Stimulated activated naive CD4-positive, alpha-beta T cell treated with Interleukin-2 at 50 U/mL for 16 hours (primary cell): Measurements from ENCODE around the gene GSAP.
"Not testable (repeated sequence)": the region's sequence is repeated elsewhere in the genome, so short reads cannot be mapped to it uniquely, and the experiment has no call there.

Source experiments
- DNase-seq: peaks from one replicate; lab custom pipeline; 2025; lab: John Stamatoyannopoulos, UW

GSAP gene

GRCh38 chr7:77354914-77355313 lies 61.2 kb downstream of the GSAP start:
- DNase-seq: no peak

DNA sequence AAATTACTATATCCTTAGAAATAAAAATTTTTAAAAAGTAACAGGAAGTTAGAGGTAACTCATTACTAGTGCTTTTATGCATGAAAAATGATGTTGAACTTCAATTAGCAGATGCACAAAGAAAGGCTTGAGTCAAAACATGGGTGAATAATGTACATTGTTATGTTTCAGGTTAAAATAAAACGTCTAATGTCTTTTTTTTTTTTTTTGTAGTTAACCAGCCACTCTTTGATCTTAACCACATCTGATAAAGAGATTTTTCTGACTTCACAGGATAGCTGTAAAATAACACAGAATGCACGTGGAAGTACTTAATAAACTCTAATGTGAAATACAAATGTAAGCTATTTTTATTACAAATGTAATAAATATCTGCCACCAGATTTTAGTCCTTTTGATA lies 61.7 kb downstream of the GSAP start:
- no peak for DNase-seq

DNA sequence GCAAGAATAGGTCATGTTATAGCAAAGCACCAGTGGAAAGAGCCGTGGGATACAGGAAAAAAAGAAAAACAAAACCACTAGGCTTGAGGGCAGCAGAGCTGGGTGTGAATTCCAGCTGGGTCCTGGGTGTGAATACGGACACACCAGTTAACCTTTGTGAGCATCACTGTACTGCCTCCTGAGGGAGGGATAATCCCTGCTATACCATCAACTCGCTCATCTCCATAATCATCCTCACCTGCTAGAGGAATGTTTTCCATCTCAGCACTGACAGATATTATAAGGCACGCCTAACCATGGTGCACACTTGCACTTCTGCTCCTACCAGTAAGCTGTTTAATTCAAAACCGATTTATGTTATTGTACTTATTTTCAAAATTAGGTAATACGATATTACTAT lies 62.2 kb downstream of the GSAP start:
- DNase-seq: no peak

DNA sequence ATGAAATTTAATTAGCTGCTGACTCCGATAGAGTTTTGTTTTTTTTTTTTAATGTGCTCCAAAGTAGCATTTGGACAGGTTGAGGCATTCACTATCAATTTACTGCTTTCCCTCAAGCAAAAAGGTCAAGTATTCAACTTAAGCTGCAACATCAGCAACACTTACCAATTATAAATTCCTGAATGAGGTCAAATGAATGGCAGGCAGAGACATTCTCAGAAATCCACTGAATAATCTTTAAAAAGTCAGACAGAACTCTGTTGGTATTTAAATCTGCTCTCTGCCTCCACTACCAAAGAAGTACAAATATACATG lies 62.8 kb downstream of the GSAP start:
- no peak for DNase-seq

- no peak for DNase-seq
Observed at GRCh38 chr7:77352665-77353406, 63.3 kb downstream of the GSAP start.

- peak; percentile 21 for DNase-seq
Observed at GRCh38 chr7:77351539-77352004, 64.6 kb downstream of the GSAP start.

- no peak for DNase-seq
Observed at GRCh38 chr7:77349141-77349540, 67.0 kb downstream of the GSAP start.

DNA sequence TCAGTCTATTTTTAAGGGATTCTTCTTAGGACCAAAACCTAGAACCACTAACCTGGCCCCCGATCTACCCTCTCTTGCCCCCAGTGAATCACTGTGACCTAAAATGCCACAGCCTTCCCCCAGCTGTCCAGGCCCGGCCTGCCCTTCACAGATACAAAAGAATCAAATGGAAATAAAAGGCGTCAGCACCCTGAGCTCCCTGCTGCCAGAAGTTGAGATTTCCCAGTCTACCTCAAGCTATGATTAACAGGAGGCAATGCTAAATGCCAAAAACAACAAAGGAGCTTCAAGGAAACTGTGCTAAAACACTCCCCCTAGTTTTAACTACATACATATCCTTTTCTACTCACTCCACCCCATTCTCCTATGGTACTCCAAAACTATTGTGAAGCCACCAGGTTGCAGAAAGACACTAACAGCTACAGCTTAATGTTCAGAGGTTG lies 67.8 kb downstream of the GSAP start:
- DNase-seq: no peak

DNA sequence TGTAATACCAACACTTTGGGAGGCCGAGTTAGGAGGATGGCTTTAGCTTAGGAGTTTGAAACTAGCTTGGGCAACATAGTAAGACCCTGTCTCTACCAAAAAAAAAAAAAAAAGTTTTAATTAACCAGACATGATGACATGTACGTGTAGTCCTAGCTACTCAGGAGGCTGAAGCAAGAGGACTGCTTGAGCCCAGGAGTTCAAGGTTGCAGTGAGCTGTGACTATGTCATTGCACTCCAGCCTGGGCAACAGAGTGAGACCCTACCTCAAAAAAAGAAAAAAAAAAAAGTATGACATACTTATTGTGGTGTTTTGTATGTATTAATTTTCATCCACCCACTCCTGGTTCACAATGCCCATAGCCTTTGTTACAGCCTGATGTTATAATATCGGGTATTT lies 69.7 kb downstream of the GSAP start:
- no peak for DNase-seq

DNA sequence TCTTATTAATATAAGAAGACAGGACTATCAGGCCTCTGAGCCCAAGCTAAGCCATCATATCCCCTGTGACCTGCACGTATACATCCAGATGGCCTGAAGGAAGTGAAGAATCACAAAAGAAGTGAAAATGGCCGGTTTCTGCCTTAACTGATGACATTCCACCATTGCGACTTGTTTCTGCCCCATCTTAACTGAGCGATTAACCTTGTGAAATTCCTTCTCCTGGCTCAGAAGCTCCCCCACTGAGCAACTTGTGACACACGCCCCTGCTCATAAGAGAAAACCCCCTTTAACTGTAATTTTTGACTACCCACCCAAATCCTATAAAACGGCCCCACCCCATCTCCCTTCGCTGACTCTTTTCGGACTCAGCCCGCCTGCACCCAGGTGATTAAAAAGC lies 70.7 kb downstream of the GSAP start:
- not testable (repeated sequence) for DNase-seq

- no peak for DNase-seq
Observed at GRCh38 chr7:77339726-77340125, 76.4 kb downstream of the GSAP start.

GRCh38 chr7:77338883-77339629 lies 77.1 kb downstream of the GSAP start:
- DNase-seq: no peak

GRCh38 chr7:77338260-77338659 lies 77.9 kb downstream of the GSAP start:
- no peak for DNase-seq

DNA sequence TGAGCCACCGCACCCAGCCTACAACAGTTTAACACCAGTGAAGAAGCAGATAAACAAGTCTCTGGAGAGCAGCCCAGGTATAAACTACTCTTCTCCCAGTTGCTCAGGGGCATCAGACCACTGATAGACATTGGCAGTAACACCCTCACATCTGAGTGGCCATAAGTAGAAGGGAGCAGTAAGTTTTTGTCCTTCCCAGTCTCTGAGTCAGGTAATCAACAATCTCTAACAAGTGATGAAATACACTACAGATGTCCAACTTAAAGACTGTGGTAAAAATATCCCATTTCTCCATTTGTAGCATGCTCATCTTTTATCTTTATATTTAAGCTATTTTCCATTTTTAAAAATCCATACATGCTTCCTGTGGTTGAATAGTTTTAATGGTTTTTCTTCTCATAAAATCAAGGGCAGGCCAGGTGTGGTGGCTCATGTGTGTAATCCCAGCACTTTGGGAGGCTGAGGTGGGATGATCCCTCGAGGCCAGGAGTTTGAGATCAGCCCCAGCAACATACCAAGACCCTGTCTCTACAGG lies 78.6 kb downstream of the GSAP start:
- no peak for DNase-seq

- DNase-seq: no peak
Observed at GRCh38 chr7:77335581-77335980, 80.6 kb downstream of the GSAP start.

DNA sequence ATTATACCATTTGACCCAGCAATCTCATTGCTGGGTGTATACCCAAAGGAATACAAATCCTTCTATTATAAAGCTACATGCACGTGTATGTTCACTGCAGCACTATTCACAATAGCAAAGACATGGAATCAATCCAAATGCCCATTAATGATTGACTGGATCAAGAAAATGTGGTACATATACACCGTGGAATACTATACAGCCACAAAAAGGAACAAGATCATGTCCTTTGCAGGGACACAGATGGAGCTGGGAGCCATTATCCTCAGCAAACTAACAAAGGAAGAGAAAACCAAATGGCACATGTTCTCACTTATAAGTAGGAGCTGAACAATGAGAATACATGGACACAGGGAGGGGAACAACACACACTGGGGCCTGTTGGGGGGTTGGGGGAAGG lies 82.1 kb downstream of the GSAP start:
- not testable (repeated sequence) for DNase-seq

DNA sequence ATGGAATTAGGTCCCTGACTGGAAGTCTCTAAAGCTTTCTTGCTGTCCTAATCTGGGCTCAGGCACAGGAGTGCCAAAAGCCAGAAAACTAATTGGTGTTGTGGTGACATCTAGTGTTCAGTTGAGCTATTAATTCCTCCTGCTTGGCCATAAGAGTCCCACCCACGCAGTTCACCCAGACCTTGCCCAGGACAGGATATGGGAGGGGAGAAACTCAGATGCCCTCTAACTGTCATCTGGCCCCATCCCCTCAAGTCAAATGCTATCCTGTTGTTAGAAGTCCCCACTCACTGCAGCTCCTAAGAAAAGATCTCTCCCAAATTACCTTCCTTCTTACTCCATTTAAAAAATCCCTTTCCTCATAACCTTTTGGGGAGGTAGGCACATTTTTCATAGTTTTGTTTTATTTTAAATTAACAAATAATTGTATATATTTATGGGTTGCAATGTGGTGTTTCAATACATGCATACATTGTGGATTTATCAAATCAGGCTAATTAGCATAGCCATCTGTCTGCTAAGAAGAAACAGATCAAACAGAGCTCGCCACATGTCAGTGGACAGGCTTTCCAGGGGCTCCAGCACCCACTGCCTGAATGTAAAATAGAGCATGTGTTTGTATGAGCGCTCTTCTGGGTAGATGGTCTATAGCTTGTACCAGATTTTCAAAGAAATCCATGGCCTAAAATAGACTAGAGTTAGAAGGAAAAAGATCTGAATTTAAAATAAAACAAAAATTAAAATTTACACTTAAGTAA lies 84.0 kb downstream of the GSAP start:
- DNase-seq: peak; percentile 15

GRCh38 chr7:77330169-77330882 lies 85.8 kb downstream of the GSAP start:
- no peak for DNase-seq

DNA sequence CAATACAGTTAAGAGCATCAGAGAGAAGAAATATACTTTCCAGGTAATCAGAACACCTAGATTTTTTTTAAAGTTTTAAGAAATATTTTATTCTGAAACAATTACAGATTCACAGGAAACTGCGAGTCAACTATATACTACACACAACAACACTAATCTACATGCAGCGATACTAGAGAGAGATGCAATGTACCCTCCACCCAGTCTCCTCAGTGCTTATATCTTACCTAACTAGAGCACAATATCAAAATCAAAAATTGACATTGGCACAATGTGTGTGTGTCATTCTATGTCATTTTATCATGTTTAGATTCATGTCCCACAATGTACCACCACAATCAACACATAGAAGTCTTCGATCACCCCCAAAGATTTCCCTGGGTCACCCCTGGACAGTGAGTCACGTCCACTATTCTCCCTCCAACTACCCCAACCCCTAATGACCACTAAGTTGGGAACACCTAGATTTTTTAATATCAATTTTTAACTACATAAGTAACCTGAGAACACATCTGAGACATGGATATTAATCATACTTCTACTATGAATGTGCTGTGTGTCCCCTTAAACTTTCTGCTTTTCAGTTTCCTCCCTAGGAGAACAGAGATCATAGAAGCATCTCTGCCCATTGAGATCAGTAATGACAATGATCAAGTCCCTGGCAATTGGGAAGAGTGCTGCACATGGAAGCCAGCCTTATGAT lies 86.5 kb downstream of the GSAP start:
- DNase-seq: no peak

DNA sequence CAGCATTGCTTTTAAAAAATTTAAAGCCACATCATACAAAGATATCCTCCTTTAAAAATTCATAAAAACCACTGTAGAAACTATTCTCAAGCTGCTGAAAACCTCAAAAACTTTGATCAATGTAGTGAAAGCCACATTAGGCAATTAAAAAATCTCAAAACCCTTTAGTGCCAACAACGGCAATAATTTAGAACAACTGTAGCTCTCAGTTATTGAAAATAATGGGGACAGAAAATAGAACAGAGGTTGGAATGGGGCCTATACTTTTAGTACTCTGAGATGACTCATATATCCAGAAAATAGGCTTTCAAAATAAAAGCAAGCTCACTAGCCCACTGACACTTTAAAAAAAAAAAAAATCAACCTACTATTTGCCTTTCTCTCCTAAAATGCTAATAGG lies 87.5 kb downstream of the GSAP start:
- DNase-seq: no peak

- no peak for DNase-seq
Observed at GRCh38 chr7:77327932-77328628, 88.1 kb downstream of the GSAP start.
